Activated CD8-positive, alpha-beta memory T cell treated with anti-CD3 and anti-CD28 coated beads for 1 hour (primary cell): Measurements from ENCODE around the gene HMCN2.

Experiments used
- DNase-seq, 2 donors: peaks; one replicate each; pipeline ENCODE4 v3.0.0-alpha.2; 2020; ENCODE audit warnings: low read depth in 1 of 2; ENCODE audit errors: extremely low read depth in 1 of 2

Gene HMCN2

GRCh38 chr9:130288926-130289690 lies 23.5 kb downstream of the HMCN2 start:
- DNase-seq, result no peak

- no peak for DNase-seq
Observed at GRCh38 chr9:130289711-130290241, 24.2 kb downstream of the HMCN2 start.

GRCh38 chr9:130290291-130291181 lies 25.0 kb downstream of the HMCN2 start:
- DNase-seq, result no peak

GRCh38 chr9:130291474-130291873 lies 25.9 kb downstream of the HMCN2 start:
- no peak for DNase-seq

- no peak for DNase-seq
Observed at GRCh38 chr9:130292106-130292505, 26.5 kb downstream of the HMCN2 start.

DNA sequence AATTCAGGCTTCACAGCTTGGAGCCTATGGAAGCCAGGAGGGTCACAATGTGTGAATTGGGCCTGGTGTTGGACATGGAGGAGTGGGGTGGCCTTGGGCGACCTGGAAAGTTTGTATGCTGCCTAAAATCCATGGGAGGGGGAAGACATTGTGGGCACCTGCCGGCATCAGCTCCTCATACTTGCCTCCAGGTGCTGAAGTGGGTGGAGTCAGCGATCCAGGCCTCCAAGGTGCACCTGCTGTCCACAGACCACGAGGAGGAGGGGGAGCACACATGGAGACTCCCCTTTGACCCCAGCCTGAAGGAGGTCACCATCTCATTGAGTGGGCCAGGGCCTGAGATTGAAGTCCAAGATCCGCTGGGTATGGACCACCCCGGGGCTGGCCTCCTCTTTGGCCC lies 29.1 kb downstream of the HMCN2 start:
- no peak for DNase-seq

DNA sequence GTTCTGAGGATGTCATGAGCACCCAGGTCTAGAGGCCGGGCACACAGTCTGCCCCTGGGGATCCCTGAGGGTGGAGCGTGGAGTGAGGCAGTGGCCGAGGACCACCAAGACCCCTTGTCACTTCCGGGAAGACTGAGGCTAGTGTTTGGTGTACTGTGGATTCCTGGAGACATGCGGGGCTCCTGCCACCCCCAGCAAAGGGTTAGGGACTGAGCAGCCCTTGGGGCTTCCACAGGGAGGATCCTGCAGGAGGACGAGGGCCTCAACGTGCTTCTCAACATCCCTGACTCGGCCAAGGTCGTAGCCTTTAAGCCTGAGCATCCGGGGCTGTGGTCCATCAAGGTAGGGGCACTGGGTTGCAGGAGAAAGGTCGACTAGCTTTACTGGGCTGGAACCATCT lies 29.9 kb downstream of the HMCN2 start:
- DNase-seq, result no peak

GRCh38 chr9:130295945-130296782 lies 30.6 kb downstream of the HMCN2 start:
- DNase-seq, result no peak

DNA sequence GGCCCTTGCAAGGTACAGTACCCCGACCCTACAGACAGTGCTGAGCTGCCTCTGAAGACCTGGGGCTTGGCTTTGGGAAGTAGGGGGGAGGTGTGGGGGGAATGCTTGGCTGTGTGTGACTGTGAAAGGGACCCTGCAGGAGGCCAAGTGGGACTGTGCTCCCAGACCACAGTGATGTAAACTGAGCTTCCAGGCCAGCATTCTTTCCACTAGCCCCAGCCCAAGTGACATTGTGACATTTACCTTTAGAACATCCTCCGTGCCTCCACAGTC lies 31.2 kb downstream of the HMCN2 start:
- DNase-seq, result no peak

DNA sequence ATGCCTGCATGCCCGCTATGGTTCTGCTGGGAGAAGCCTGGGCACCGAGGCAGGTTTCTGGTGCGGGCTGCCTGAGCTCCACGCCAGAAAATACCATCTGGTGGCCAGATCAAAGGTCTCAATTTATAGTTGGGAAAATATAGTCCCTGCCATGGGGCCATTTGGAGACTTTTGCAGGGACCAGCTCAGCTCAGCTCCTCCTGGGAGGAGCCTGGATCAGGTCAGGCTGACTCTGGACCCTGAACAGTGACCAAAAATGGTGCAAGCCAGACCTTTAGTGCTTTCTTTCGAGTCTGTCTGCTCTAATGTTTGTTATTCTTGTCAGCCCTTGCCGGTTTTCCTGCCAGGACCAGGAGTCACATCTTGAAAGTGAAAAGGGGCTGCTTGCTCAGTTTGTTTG lies 31.8 kb downstream of the HMCN2 start:
- DNase-seq, result no peak

- no peak for DNase-seq
Observed at GRCh38 chr9:130298662-130299279, 33.2 kb downstream of the HMCN2 start.

GRCh38 chr9:130299785-130300615 lies 34.4 kb downstream of the HMCN2 start:
- DNase-seq, result no peak

GRCh38 chr9:130300739-130301138 lies 35.2 kb downstream of the HMCN2 start:
- DNase-seq, result no peak

DNA sequence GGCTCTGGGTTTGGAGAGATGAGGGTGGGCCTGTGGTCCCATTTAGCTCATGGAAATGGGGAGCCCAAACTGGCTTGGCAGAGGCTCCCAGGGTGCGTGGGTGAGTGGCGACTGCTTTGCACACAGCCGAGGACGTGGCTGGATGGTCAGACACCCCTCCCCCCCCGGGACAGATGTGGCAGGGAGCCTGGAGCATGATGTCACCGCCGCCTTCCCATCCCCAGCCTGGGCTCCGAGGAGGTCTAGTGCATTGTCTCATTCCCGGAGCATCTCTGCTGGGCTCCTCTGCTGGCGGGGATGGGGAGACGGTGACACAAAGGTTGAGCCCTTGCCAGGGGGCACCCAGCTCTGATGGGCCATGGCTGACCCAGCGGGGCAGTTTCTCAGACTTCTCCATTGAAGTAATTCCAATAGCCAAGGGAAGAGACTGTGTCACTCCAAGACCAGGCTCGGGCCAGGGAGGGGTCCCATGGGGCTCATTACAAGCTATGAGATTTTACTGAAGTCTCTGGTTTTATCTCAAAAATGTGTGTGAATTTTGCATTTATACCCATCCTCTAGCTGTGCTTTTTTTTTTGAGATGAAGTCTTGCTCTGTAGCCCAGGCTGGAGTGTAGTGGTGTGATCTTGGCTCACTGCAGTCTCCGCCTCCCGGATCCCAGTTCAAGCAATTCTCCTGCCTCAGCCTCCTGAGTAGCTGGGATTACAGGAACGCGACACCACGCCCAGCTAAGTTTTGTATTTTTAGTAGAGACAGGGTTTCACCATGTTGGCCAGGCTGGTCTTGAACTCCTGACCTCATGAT lies 36.1 kb downstream of the HMCN2 start:
- DNase-seq, result no peak

GRCh38 chr9:130302785-130303612 lies 37.4 kb downstream of the HMCN2 start:
- DNase-seq, result no peak

- no peak for DNase-seq
Observed at GRCh38 chr9:130303613-130304055, 38.1 kb downstream of the HMCN2 start.

DNA sequence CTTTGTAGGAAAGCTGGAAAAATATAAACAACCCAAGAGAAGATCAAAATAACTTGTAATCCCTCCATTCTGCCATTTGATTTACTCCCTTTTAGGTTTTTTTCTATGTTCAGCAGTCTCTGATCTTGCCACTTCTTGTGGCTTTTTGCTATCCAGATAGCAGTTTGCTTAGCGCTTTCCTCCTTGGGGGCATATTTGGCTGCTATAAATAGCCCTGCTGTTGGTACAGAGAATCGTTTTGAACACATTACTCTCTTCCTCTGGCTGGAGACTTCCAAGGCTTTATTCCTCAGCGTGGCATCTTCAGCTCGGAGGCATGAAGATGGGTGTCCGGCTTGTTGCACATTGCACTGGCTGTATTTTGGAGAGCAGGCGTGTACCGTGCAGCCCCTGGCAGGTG lies 38.6 kb downstream of the HMCN2 start:
- DNase-seq, result no peak

GRCh38 chr9:130304643-130305042 lies 39.1 kb downstream of the HMCN2 start:
- no peak for DNase-seq
